GM23248 (cell line): ENCODE data around the gene LSS. TPM values are rescaled to one million over a fixed set of nuclear protein-coding genes. Genes with fewer than 3 reads are reported as not detected.
A peak's percentile ranks its signal among the peaks of the same experiment; 100 is the strongest.

Experiments used
- DNase-seq: peaks from one replicate; pipeline ENCODE4 v3.0.0-alpha.2; 2015
- H2AFZ ChIP-seq: fragments of 200-600 bp; sonication (generic); 2 replicates; pipeline ENCODE4 v1.6.1; 2016; ENCODE audit warnings: antibody characterized with exemption
- H3F3A ChIP-seq: fragments of 200-600 bp; sonication (generic); 2 replicates; pipeline ENCODE4 v1.6.1; 2016; ENCODE audit warnings: mild to moderate bottlenecking, antibody characterized with exemption, mixed run types; ENCODE audit not compliant: insufficient read depth
- H3K27ac ChIP-seq: fragments of 200-600 bp; sonication (generic); 2 replicates; pipeline ENCODE4 v1.5.1; 2016; ENCODE audit warnings: mild to moderate bottlenecking
- H3K27me3 ChIP-seq: fragments of 200-600 bp; sonication (generic); replicated peaks from 2 replicates; pipeline ENCODE4 v1.6.1; 2016; ENCODE audit warnings: mild to moderate bottlenecking; ENCODE audit not compliant: insufficient read depth
- H3K36me3 ChIP-seq: fragments of 200-600 bp; sonication (generic); 2 replicates; pipeline ENCODE4 v1.6.1; 2016; ENCODE audit warnings: low read depth, mild to moderate bottlenecking
- H3K4me1 ChIP-seq: fragments of 200-600 bp; sonication (generic); 2 replicates; pipeline ENCODE4 v1.6.1; 2016; ENCODE audit warnings: mild to moderate bottlenecking; ENCODE audit not compliant: insufficient read depth
- H3K4me2 ChIP-seq: fragments of 200-600 bp; sonication (generic); one replicate; pipeline ENCODE4 v1.6.1; 2016; ENCODE audit warnings: mild to moderate bottlenecking; ENCODE audit not compliant: unreplicated experiment
- H3K4me3 ChIP-seq: fragments of 200-600 bp; sonication (generic); 2 replicates; pipeline ENCODE4 v1.5.1; 2016; ENCODE audit warnings: mild to moderate bottlenecking
- H3K79me2 ChIP-seq: fragments of 200-600 bp; sonication (generic); 2 replicates; pipeline ENCODE4 v1.6.1; 2016; ENCODE audit warnings: mild to moderate bottlenecking; ENCODE audit not compliant: insufficient read depth
- H3K9ac ChIP-seq: fragments of 200-600 bp; sonication (generic); 2 replicates; pipeline ENCODE4 v1.6.1; 2016; ENCODE audit warnings: mild to moderate bottlenecking
- H3K9me2 ChIP-seq: fragments of 200-600 bp; sonication (generic); 2 replicates; pipeline ENCODE4 v1.6.1; 2016; ENCODE audit warnings: mixed run types, mild to moderate bottlenecking, moderate library complexity; ENCODE audit not compliant: insufficient read depth
- H3K9me3 ChIP-seq: fragments of 200-600 bp; sonication (generic); one replicate; pipeline ENCODE4 v1.6.1; 2017; ENCODE audit warnings: low read depth
- H4K20me1 ChIP-seq: fragments of 200-600 bp; sonication (generic); 2 replicates; pipeline ENCODE4 v1.6.0; 2016; ENCODE audit not compliant: insufficient read depth
- EZH2 ChIP-seq: fragments of 200-600 bp; sonication (generic); IDR thresholded peaks from 2 replicates; pipeline ENCODE4 v1.6.1; 2018; ENCODE audit warnings: antibody characterized with exemption, mild to moderate bottlenecking; ENCODE audit not compliant: insufficient read depth, poor library complexity, severe bottlenecking
- EZH2phosphoT487 ChIP-seq: fragments of 200-600 bp; sonication (generic); IDR thresholded peaks from 2 replicates; pipeline ENCODE4 v1.6.1; 2018; ENCODE audit warnings: antibody characterized with exemption, moderate library complexity, mild to moderate bottlenecking, low read depth; ENCODE audit not compliant: insufficient read depth
- WGBS, 2 experiments: methylation state at CpG; one replicate each; pipeline ENCODE4 v1.1.6; 2015 to 2017; ENCODE audit warnings: low lambda C conversion rate in 2 of 2, low coverage in 1 of 2; ENCODE audit errors: missing lambda C conversion rate in 2 of 2; 5-methylcytosine and 5-hydroxymethylcytosine counted together
- in situ Hi-C: fragments of 300-500 bp; cut with MboI; formaldehyde crosslinking; loops from 2 replicates; pipeline ENCODE4 v1.15.0; 2020
- polyA plus RNA-seq: library from polyadenylated mRNA; unstranded; fragments of >200 nt; fragmentation: Nextera tagmentation; extraction: Ambion mirVana; gene quantifications from 2 replicates; pipeline ENCODE4 v1.2.1, GENCODE V29; 2016
- total RNA-seq: library from RNA; depleted of rRNA; stranded (reverse); fragments of >200 nt; shearing (Covaris generic); gene quantifications from 2 replicates; pipeline ENCODE4 v1.2.3, GENCODE V29; 2014

Gene LSS
- total and polyA plus RNA-seq, 2 experiments from 2014 or later: 28.0 to 41.1 TPM

GRCh38 chr21:46212721-46213484 lies 15.7 kb downstream of the LSS start:
- H3K4me3 ChIP-seq: no peak overlapping the region
- H3K27me3 ChIP-seq: no peaks in the 10 kb centered on the region
- H2AFZ ChIP-seq: no peak overlapping the region
- in situ Hi-C loops: no loop called here
- H3K9me2 ChIP-seq: no peaks in the 10 kb centered on the region
- WGBS, 2 experiments: 91 to 92% methylated on average over 16 to 17 of the region's 18 CpGs
- no peak overlapping the region for H3K27ac ChIP-seq
- no peaks in the 10 kb centered on the region for H3K36me3 ChIP-seq
- H3K9ac ChIP-seq: no peak overlapping the region
- H3K9me3 ChIP-seq: no peaks in the 10 kb centered on the region
- H3F3A ChIP-seq: no peaks in the 10 kb centered on the region
- no peaks in the 10 kb centered on the region for H3K4me1 ChIP-seq
- no peaks in the 10 kb centered on the region for H3K79me2 ChIP-seq
- H3K4me2 ChIP-seq: no peak overlapping the region
- H4K20me1 ChIP-seq: no peaks in the 10 kb centered on the region
- TF ChIP-seq EZH2 (no peak), EZH2phosphoT487 (no peak)
- DNase-seq: no peak

DNA sequence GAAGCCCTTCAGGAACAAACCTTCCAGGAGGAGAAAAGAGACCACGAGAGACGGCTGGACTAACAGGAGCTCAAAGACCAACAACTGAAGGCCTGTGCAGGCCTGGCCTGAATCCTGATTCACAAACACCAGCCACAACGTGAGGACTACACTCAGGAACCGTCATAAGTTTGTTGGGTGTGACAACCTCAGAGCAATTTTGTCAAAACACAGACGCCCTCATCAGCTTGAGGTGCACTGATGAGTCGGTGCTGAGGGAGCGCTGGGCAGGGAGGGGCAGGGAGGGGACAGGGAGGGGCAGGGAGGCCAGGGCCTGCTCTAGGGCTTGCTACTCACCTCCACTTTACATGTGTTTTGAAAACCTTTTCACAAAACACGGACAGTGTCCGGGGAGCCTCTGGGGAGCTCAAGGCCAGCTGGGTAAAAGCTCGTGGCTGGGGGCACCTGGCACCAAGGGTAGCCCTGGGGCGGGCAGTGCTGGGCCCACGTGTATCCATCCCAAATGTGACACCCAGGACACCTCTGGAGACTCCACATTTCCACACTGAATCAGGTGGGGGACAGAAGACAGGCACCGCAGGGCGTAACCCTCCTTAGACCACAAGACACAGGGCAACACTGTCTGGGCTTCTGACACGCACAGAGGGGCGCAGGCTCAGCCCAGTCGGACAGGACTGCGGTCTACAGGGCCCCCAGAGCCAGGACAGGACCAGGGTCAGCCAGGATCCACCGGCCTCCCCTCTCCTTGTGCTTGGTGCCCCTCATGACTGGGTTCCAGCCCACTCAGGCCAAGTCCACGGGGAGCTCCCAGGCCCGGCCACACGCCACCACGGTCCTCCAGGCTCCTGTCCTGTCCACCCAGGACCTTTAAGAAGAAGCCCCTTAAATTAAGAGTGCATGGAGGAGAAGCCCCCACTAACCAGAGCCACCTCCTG lies 16.5 kb downstream of the LSS start:
- Histone ChIP-seq H3K27me3 (no peaks in the 10 kb centered on the region), H3K36me3 (no peaks in the 10 kb centered on the region), H3K4me3 (no peak overlapping the region), H4K20me1 (no peaks in the 10 kb centered on the region), H3K79me2 (no peaks in the 10 kb centered on the region), H3K9ac (no peak overlapping the region), H3F3A (no peaks in the 10 kb centered on the region), H3K4me2 (no peak overlapping the region), H3K9me2 (no peaks in the 10 kb centered on the region), H3K27ac (no peak overlapping the region), H3K9me3 (no peaks in the 10 kb centered on the region), H2AFZ (no peak overlapping the region), H3K4me1 (no peaks in the 10 kb centered on the region)
- peak; percentile 59 for DNase-seq
- in situ Hi-C loops: no loop called here
- WGBS, 2 experiments: 84 to 85% methylated on average over 22 to 23 of the region's 23 CpGs
- TF ChIP-seq EZH2: no peak

- Histone ChIP-seq H3K9ac (no peak overlapping the region), H3K79me2 (no peaks in the 10 kb centered on the region), H3K27me3 (no peaks in the 10 kb centered on the region), H3F3A (no peaks in the 10 kb centered on the region), H3K36me3 (no peaks in the 10 kb centered on the region), H3K9me2 (no peaks in the 10 kb centered on the region), H3K9me3 (no peaks in the 10 kb centered on the region), H3K27ac (no peak overlapping the region), H2AFZ (no peak overlapping the region), H3K4me2 (no peak overlapping the region), H3K4me1 (no peaks in the 10 kb centered on the region), H3K4me3 (no peak overlapping the region), H4K20me1 (no peaks in the 10 kb centered on the region)
- no peak for DNase-seq
- in situ Hi-C loops: no loop called here
- WGBS, 2 experiments: 90 to 91% methylated on average over 7 of the region's 7 CpGs
- TF ChIP-seq EZH2phosphoT487 (no peak), EZH2 (no peak)
Observed at GRCh38 chr21:46211376-46211775, 17.2 kb downstream of the LSS start.

- Histone ChIP-seq H3K79me2 (no peaks in the 10 kb centered on the region), H2AFZ (no peak overlapping the region), H3K9me2 (no peaks in the 10 kb centered on the region), H3K4me1 (no peaks in the 10 kb centered on the region), H4K20me1 (no peaks in the 10 kb centered on the region), H3K4me3 (no peak overlapping the region), H3K9ac (no peak overlapping the region), H3F3A (no peaks in the 10 kb centered on the region), H3K4me2 (no peak overlapping the region), H3K9me3 (no peaks in the 10 kb centered on the region), H3K27ac (no peak overlapping the region), H3K36me3 (no peaks in the 10 kb centered on the region), H3K27me3 (no peaks in the 10 kb centered on the region)
- in situ Hi-C loops: no loop called here
- DNase-seq: no peak
- 91% methylated on average over 15 to 16 of the region's 16 CpGs for WGBS, 2 experiments
- TF ChIP-seq EZH2: no peak
- TF ChIP-seq EZH2phosphoT487: no peak
Observed at GRCh38 chr21:46210378-46211136, 18.0 kb downstream of the LSS start.
